Testis (tissue), 2 donors: ENCODE measurements around the gene ZNF276.

Source experiments
- CTCF ChIP-seq, 3 experiments: fragments of 450-650 bp in 2 of 3; fragments of 200-600 bp in 1 of 3; sonication (generic) in 1 of 3; IDR thresholded peaks; one replicate each; pipeline ENCODE4 v1.5.1; 2016 to 2019; ENCODE audit warnings: antibody characterized with exemption in 3 of 3, mild to moderate bottlenecking in 2 of 3, moderate library complexity in 1 of 3
- POLR2A ChIP-seq: fragments of 450-650 bp; IDR thresholded peaks from one replicate; pipeline ENCODE4 v1.6.1; 2017; ENCODE audit warnings: antibody characterized with exemption, mild to moderate bottlenecking, moderate library complexity

GRCh38 chr16:89748076-89748475 is 26.7 kb downstream of the ZNF276 start:
- TF ChIP-seq CTCF (IDR thresholded peaks at IDR 0.05): no peak
- TF ChIP-seq POLR2A: no peak
